Keratinocyte (primary cell): ENCODE data around the gene PRKCZ.

ENCODE experiments used
- EZH2 ChIP-seq: IDR thresholded peaks from one replicate; pipeline ENCODE4 v1.6.1; 2012; ENCODE audit warnings: inconsistent platforms, mild to moderate bottlenecking, low read length, moderate library complexity
- TF ChIP-seq, protein P1 (sequence below), 3 experiments: IDR thresholded peaks in 1 of 3; conservative IDR thresholded peaks in 1 of 3; optimal IDR thresholded peaks in 1 of 3; 2 replicates in 2 of 3; 3 replicates in 1 of 3; pipeline versions ENCODE3 to v1.5.1; 2011; ENCODE audit warnings: low read length in 3 of 3, mild to moderate bottlenecking in 3 of 3, moderate library complexity in 2 of 3, control low read depth in 1 of 3, inconsistent platforms in 1 of 3; ENCODE audit not compliant: insufficient read depth in 2 of 3; ENCODE audit errors: extremely low read depth in 1 of 3

- TF ChIP-seq, protein P1, sequence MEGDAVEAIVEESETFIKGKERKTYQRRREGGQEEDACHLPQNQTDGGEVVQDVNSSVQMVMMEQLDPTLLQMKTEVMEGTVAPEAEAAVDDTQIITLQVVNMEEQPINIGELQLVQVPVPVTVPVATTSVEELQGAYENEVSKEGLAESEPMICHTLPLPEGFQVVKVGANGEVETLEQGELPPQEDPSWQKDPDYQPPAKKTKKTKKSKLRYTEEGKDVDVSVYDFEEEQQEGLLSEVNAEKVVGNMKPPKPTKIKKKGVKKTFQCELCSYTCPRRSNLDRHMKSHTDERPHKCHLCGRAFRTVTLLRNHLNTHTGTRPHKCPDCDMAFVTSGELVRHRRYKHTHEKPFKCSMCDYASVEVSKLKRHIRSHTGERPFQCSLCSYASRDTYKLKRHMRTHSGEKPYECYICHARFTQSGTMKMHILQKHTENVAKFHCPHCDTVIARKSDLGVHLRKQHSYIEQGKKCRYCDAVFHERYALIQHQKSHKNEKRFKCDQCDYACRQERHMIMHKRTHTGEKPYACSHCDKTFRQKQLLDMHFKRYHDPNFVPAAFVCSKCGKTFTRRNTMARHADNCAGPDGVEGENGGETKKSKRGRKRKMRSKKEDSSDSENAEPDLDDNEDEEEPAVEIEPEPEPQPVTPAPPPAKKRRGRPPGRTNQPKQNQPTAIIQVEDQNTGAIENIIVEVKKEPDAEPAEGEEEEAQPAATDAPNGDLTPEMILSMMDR (optimal IDR thresholded peaks at IDR 0.05 in 1 of 3, IDR thresholded peaks at IDR 0.05 in 1 of 3, conservative IDR thresholded peaks at IDR 0.05 in 1 of 3; ENCODE audit: extremely low read depth in 1 of 3, insufficient read depth in 2 of 3, low read length in 3 of 3) = no peak
- no peak for TF ChIP-seq EZH2
Observed at GRCh38 chr1:2224170-2224584, 174.0 kb downstream of the PRKCZ start.
